ENCODE measurements around the gene CDC42EP3.

- TF ChIP-seq REST (IDR thresholded peaks at IDR 0.05; ENCODE audit: unreplicated experiment), result no peak
- no peak for TF ChIP-seq CTCF (conservative IDR thresholded peaks at IDR 0.05; ENCODE audit: low read depth in 2 of 2)
- TF ChIP-seq POLR2AphosphoS5 (IDR thresholded peaks at IDR 0.05; ENCODE audit: low read depth), result no peak
- TF ChIP-seq EZH2phosphoT487 (IDR thresholded peaks at IDR 0.05; ENCODE audit: unreplicated experiment), result no peak
- TF ChIP-seq CREB1 (CRISPR knock-in tag; IDR thresholded peaks at IDR 0.05; ENCODE audit: low read depth), result no peak
- no peak for TF ChIP-seq EZH2 (IDR thresholded peaks at IDR 0.05; ENCODE audit: low read depth, unreplicated experiment)
- no peak for TF ChIP-seq ETS1 (IDR thresholded peaks at IDR 0.05)
- no peak for TF ChIP-seq ZNF331 (CRISPR knock-in tag; IDR thresholded peaks at IDR 0.05; ENCODE audit: low read depth)
- TF ChIP-seq JUNB (IDR thresholded peaks at IDR 0.05; ENCODE audit: unreplicated experiment), result no peak
- TF ChIP-seq ZNF114 (CRISPR knock-in tag; IDR thresholded peaks at IDR 0.05), result no peak
Observed at GRCh38 chr2:37609782-37610181, 61.7 kb downstream of the CDC42EP3 start.
